Panc1 (cell line): Measurements from ENCODE around the gene RASA3. TPM values are rescaled to one million over a fixed set of nuclear protein-coding genes. Genes with fewer than 3 reads are reported as not detected.

Source experiments
- ATAC-seq: fragments of 200-7000 bp; cut with Tn5 transposase; 2 replicates; pipeline ENCODE4 v1.9.1; 2020; ENCODE audit warnings: mild to moderate bottlenecking, moderate library complexity
- BruUV-seq: library from RNA; stranded (reverse); fragments of 400-500 nt; replicated peaks from 2 replicates; lab custom pipeline; 2021; lab: Mats Ljungman, UMichigan
- CTCF ChIA-PET: fragments of 300-600 bp; sonication (Branson Sonifier 250); formaldehyde crosslinking; loops from one replicate; lab custom pipeline; 2022; ENCODE audit warnings: antibody characterized with exemption; lab: Charles Lee
- POLR2A ChIA-PET: fragments of 300-600 bp; sonication (Branson Sonifier 250); formaldehyde crosslinking; loops from one replicate; lab custom pipeline; 2022; ENCODE audit warnings: antibody characterized with exemption; lab: Charles Lee
- DNase-seq: peaks from one replicate; pipeline ENCODE4 v3.0.0-alpha.2; 2010; ENCODE audit warnings: low read depth, low spot score
- H3K27ac ChIP-seq: 2 replicates; pipeline ENCODE4 v1.5.1; 2011; ENCODE audit warnings: mild to moderate bottlenecking, low read length, inconsistent platforms
- H3K27me3 ChIP-seq: fragments of 200-500 bp; sonication (Bioruptor generic); 2 replicates; pipeline ENCODE4 v1.6.0; 2014; ENCODE audit warnings: low read length, inconsistent platforms; ENCODE audit not compliant: control insufficient read depth, insufficient read depth
- H3K36me3 ChIP-seq: fragments of 200-500 bp; sonication (Bioruptor generic); 2 replicates; pipeline ENCODE4 v1.5.1; 2014; ENCODE audit warnings: inconsistent platforms, mild to moderate bottlenecking, low read length, moderate library complexity; ENCODE audit not compliant: control insufficient read depth, insufficient read depth
- H3K4me1 ChIP-seq: 2 replicates; pipeline ENCODE4 v1.5.1; 2011; ENCODE audit warnings: inconsistent platforms, mild to moderate bottlenecking, low read length, moderate library complexity; ENCODE audit not compliant: control insufficient read depth, insufficient read depth
- H3K4me3 ChIP-seq, 2 experiments: 2 replicates each; pipeline ENCODE4 v1.5.1; 2011 to 2012; ENCODE audit warnings: low read depth in 2 of 2, low read length in 2 of 2, mild to moderate bottlenecking in 2 of 2, inconsistent platforms in 1 of 2, moderate library complexity in 1 of 2
- H3K9me3 ChIP-seq: fragments of 200-500 bp; sonication (Bioruptor generic); 2 replicates; pipeline ENCODE4 v1.5.1; 2014; ENCODE audit warnings: low read depth, mild to moderate bottlenecking, inconsistent platforms, low read length, moderate library complexity; ENCODE audit not compliant: control insufficient read depth, insufficient read depth
- CTCF ChIP-seq: fragments of 450-650 bp; IDR thresholded peaks from 2 replicates; pipeline ENCODE4 v1.5.1; 2017; ENCODE audit warnings: mild to moderate bottlenecking
- POLR2AphosphoS5 ChIP-seq: IDR thresholded peaks from 2 replicates; pipeline ENCODE4 v1.6.1; 2012; ENCODE audit warnings: mild to moderate bottlenecking, low read depth, low read length, moderate library complexity
- REST ChIP-seq, 2 experiments: IDR thresholded peaks; 2 replicates each; pipeline ENCODE4 v1.6.1; 2011 to 2012; ENCODE audit warnings: low read depth in 2 of 2, control low read depth in 1 of 2, low read length in 1 of 2, mild to moderate bottlenecking in 1 of 2, moderate library complexity in 1 of 2; ENCODE audit not compliant: insufficient read depth in 1 of 2
- SIN3A ChIP-seq: IDR thresholded peaks from 2 replicates; pipeline ENCODE4 v1.6.1; 2012; ENCODE audit warnings: low read depth, mild to moderate bottlenecking, low read length, moderate library complexity, borderline replicate concordance; ENCODE audit not compliant: insufficient read depth
- TCF7L2 ChIP-seq: IDR thresholded peaks from 2 replicates; pipeline ENCODE4 v1.6.1; 2011; ENCODE audit warnings: mild to moderate bottlenecking, low read depth, low read length, inconsistent platforms
- in situ Hi-C: cut with HindIII; loops from 2 replicates; pipeline ENCODE4 v1.10.0; 2016; ENCODE audit warnings: low sequenced_read_pairs, low pct_unique_long_range_greater_than_20kb
- intact Hi-C: fragments of 100-400 bp; cut with micrococcal nuclease; formaldehyde crosslinking; loops from one replicate; pipeline ENCODE4 v1.10.0; 2022; ENCODE audit not compliant: unreplicated experiment
- total RNA-seq: library from RNA; stranded (reverse); gene quantifications from one replicate; pipeline ENCODE4 v1.2.1, GENCODE V29; 2021; ENCODE audit not compliant: unreplicated experiment

RASA3 gene
- total RNA-seq, 1 experiment from 2014 or later: 33.7 TPM

- Histone ChIP-seq H3K4me1 (peaks cover 55% of the 10 kb centered on the region), H3K27me3 (no peaks in the 10 kb centered on the region), H3K36me3 (no peaks in the 10 kb centered on the region), H3K9me3 (no peaks in the 10 kb centered on the region), H3K27ac (peak overlapping the region; percentile 90), H3K4me3 (no peak overlapping the region)
- in situ Hi-C loops: no loop called here
- TF ChIP-seq TCF7L2: no peak
- no peak for TF ChIP-seq SIN3A
- no peak for TF ChIP-seq CTCF
- TF ChIP-seq POLR2AphosphoS5: no peak
- CTCF ChIA-PET: no interaction called here
- intact Hi-C loops: loop anchor here (5.0 kb wide), 1 partner anchor 35 kb away; no protein-coding TSS in a partner anchor
- ATAC-seq (no peak), DNase-seq (no peak)
- BruUV-seq: no TSS peak
- POLR2A ChIA-PET: no interaction called here
Measured at GRCh38 chr13:114102521-114103288, 29.7 kb downstream of the RASA3 start.

- H3K4me3 ChIP-seq: no peak overlapping the region
- H3K4me1 ChIP-seq: peaks cover 55% of the 10 kb centered on the region
- no peaks in the 10 kb centered on the region for H3K27me3 ChIP-seq
- TF ChIP-seq POLR2AphosphoS5: no peak
- TF ChIP-seq CTCF: no peak
- no peak for TF ChIP-seq REST (IDR thresholded peaks at IDR 0.05; ENCODE audit: insufficient read depth in 1 of 2, low read depth in 2 of 2, low read length in 1 of 2)
- no peak for TF ChIP-seq TCF7L2
- TF ChIP-seq SIN3A: no peak
- DNase-seq: no peak
- H3K27ac ChIP-seq: peak overlapping the region; percentile 90
- CTCF ChIA-PET: no interaction called here
- no peaks in the 10 kb centered on the region for H3K9me3 ChIP-seq
- BruUV-seq: no TSS peak
- no peaks in the 10 kb centered on the region for H3K36me3 ChIP-seq
- intact Hi-C loops (loop anchor here (5.0 kb wide), 1 partner anchor 35 kb away; no protein-coding TSS in a partner anchor), in situ Hi-C loops (no loop called here)
- ATAC-seq: no peak
- POLR2A ChIA-PET: no interaction called here
Measured at GRCh38 chr13:114102131-114102520, 30.3 kb downstream of the RASA3 start.
